Mesendoderm (in vitro differentiated cells): Measurements from ENCODE around the gene GABRB3.

ENCODE experiments used
- DNase-seq: peaks from one replicate; pipeline ENCODE4 v3.0.0; 2013
- H2AK5ac ChIP-seq: 2 replicates; pipeline ENCODE4 v1.6.1; 2013; ENCODE audit warnings: low read length, inconsistent platforms
- H2BK120ac ChIP-seq: 2 replicates; pipeline ENCODE4 v1.6.1; 2013; ENCODE audit warnings: low read depth, mild to moderate bottlenecking, low read length, moderate library complexity, mixed read lengths
- H2BK15ac ChIP-seq: replicated peaks from 2 replicates; pipeline ENCODE4 v1.6.1; 2013; ENCODE audit warnings: low read depth, mild to moderate bottlenecking, moderate library complexity
- H2BK5ac ChIP-seq: 2 replicates; pipeline ENCODE4 v1.6.1; 2013; ENCODE audit warnings: low read length, inconsistent platforms
- H3K18ac ChIP-seq: 2 replicates; pipeline ENCODE4 v1.6.1; 2013; ENCODE audit warnings: mild to moderate bottlenecking, low read length, mixed read lengths
- H3K23ac ChIP-seq: one replicate; pipeline ENCODE4 v1.6.1; 2013; ENCODE audit warnings: low read length
- H3K27ac ChIP-seq: 2 replicates; pipeline ENCODE4 v1.5.1; 2013; ENCODE audit warnings: low read depth, mild to moderate bottlenecking, inconsistent platforms, low read length, moderate library complexity
- H3K27me3 ChIP-seq: 2 replicates; pipeline ENCODE4 v1.6.1; 2013; ENCODE audit warnings: low read length, control low read depth, mild to moderate bottlenecking, inconsistent platforms; ENCODE audit not compliant: insufficient read depth, poor library complexity
- H3K36me3 ChIP-seq: 2 replicates; pipeline ENCODE4 v1.6.1; 2013; ENCODE audit warnings: low read length, inconsistent platforms; ENCODE audit not compliant: control insufficient read depth, insufficient read depth
- H3K4ac ChIP-seq: one replicate; pipeline ENCODE4 v1.6.1; 2013; ENCODE audit warnings: low read depth, mild to moderate bottlenecking, low read length, moderate library complexity
- H3K4me1 ChIP-seq: 2 replicates; pipeline ENCODE4 v1.6.1; 2013; ENCODE audit warnings: low read depth, low read length, inconsistent platforms; ENCODE audit not compliant: control insufficient read depth
- H3K4me2 ChIP-seq: 2 replicates; pipeline ENCODE4 v1.6.1; 2013; ENCODE audit warnings: low read length
- H3K4me3 ChIP-seq: 2 replicates; pipeline ENCODE4 v1.5.1; 2013; ENCODE audit warnings: mild to moderate bottlenecking, low read length
- H3K56ac ChIP-seq: one replicate; pipeline ENCODE4 v1.6.1; 2013; ENCODE audit warnings: low read length
- H3K79me1 ChIP-seq: 2 replicates; pipeline ENCODE4 v1.6.1; 2013; ENCODE audit warnings: low read length, inconsistent platforms
- H3K79me2 ChIP-seq: 2 replicates; pipeline ENCODE4 v1.6.1; 2013; ENCODE audit warnings: mild to moderate bottlenecking, low read length; ENCODE audit not compliant: control insufficient read depth, insufficient read depth
- H3K9ac ChIP-seq: 2 replicates; pipeline ENCODE4 v1.6.1; 2013; ENCODE audit warnings: low read length, inconsistent platforms
- H4K5ac ChIP-seq: one replicate; pipeline ENCODE4 v1.6.1; 2013; ENCODE audit warnings: low read length
- H4K8ac ChIP-seq: one replicate; pipeline ENCODE4 v1.6.1; 2013; ENCODE audit warnings: low read depth, mild to moderate bottlenecking, control low read depth, low read length, moderate library complexity
- WGBS: extraction: QIAGEN DNeasy Blood & Tissue Kit; methylation state at CpG from one replicate; pipeline ENCODE4 v1.1.7; 2013; ENCODE audit warnings: low lambda C conversion rate, missing lambda C conversion rate; ENCODE audit not compliant: insufficient coverage; ENCODE audit errors: extremely low coverage; 5-methylcytosine and 5-hydroxymethylcytosine counted together

GABRB3 gene

DNA sequence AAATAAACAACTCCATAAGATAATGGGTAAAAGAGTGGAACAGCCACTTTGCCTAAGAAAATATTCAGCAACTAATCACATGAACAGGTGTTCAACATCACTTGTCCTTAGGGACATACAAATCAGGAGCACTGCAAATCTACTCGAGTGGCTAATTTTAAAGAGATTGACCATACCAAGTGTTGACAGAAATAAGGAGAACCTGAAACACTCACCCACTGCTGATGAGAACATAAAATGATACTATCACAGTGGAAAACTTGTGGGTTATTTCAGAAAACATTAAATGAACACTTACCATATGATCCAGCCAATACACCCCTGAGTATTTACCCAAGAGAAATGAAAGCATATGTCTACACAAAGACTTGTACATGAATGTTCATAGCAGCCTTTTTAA is 70.5 kb downstream of the GABRB3 start:
- no peak overlapping the region for H4K5ac ChIP-seq
- H3K4me1 ChIP-seq = peaks cover 22% of the 10 kb centered on the region
- no peak overlapping the region for H2AK5ac ChIP-seq
- peaks cover 58% of the 10 kb centered on the region for H3K79me2 ChIP-seq
- no peaks in the 10 kb centered on the region for H3K36me3 ChIP-seq
- WGBS = no CpG with 5 or more reads among the region's 1 CpG
- H2BK120ac ChIP-seq = no peak overlapping the region
- no peak overlapping the region for H4K8ac ChIP-seq
- no peak overlapping the region for H3K18ac ChIP-seq
- H3K56ac ChIP-seq = no peak overlapping the region
- no peaks in the 10 kb centered on the region for H3K27me3 ChIP-seq
- H3K9ac ChIP-seq = no peak overlapping the region
- no peak overlapping the region for H3K23ac ChIP-seq
- no peak overlapping the region for H3K4ac ChIP-seq
- H2BK15ac ChIP-seq = no peak overlapping the region
- peaks cover 20% of the 10 kb centered on the region for H3K79me1 ChIP-seq
- no peak overlapping the region for H3K27ac ChIP-seq
- no peak overlapping the region for H3K4me3 ChIP-seq
- no peak overlapping the region for H3K4me2 ChIP-seq
- DNase-seq = no peak
- H2BK5ac ChIP-seq = no peak overlapping the region

DNA sequence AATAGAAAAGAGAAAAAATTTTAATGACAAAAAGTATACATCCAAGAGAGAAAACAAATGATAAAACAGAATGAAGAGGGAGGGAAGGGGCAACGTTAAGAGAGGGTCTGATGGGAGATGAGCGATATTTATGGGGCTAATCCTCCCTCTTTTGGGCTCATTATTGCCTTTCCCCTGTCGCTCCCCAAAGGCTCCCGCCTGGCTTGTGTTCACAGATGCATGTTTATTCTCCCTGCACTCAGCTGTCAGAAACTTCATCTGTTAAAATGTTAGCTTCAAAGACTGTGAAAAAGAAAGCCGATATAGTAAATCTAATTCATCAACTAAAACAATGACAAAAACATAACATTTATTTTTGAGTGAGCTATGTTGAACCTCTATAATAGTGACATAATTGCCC is 74.3 kb downstream of the GABRB3 start:
- no peak overlapping the region for H3K4ac ChIP-seq
- no peak overlapping the region for H2AK5ac ChIP-seq
- no peak overlapping the region for H4K8ac ChIP-seq
- no peak overlapping the region for H2BK5ac ChIP-seq
- peaks cover 37% of the 10 kb centered on the region for H3K79me2 ChIP-seq
- no peak overlapping the region for H3K27ac ChIP-seq
- H3K4me3 ChIP-seq = no peak overlapping the region
- no peak overlapping the region for H3K18ac ChIP-seq
- H2BK120ac ChIP-seq = no peak overlapping the region
- peaks cover 8% of the 10 kb centered on the region for H3K79me1 ChIP-seq
- H3K56ac ChIP-seq = no peak overlapping the region
- WGBS = no CpG with 5 or more reads among the region's 5 CpGs
- no peak for DNase-seq
- H3K36me3 ChIP-seq = no peaks in the 10 kb centered on the region
- H3K4me1 ChIP-seq = peaks cover 4% of the 10 kb centered on the region
- H3K23ac ChIP-seq = no peak overlapping the region
- no peak overlapping the region for H4K5ac ChIP-seq
- H3K9ac ChIP-seq = no peak overlapping the region
- H3K27me3 ChIP-seq = no peaks in the 10 kb centered on the region
- H2BK15ac ChIP-seq = no peak overlapping the region
- no peak overlapping the region for H3K4me2 ChIP-seq

DNA sequence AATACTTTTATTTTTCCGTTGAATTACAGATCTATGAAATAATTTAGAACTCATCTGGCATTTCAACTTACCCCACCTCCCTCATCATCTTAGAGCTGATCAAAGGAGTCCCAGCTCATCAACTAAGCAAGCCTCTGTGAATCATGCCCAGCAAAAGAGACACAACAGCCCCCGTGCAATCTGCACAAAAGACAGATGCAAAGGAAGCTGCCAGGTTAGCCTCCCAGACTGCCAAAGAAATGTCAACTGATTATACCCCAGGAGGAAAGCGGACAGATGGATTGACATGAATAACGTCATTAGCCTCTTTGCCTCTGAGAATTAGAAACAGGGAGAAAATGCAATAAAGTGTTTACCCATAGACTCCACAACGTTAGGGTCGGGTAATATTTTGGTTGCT is 75.0 kb downstream of the GABRB3 start:
- WGBS = no CpG with 5 or more reads among the region's 6 CpGs
- no peak overlapping the region for H3K4me3 ChIP-seq
- H3K27me3 ChIP-seq = no peaks in the 10 kb centered on the region
- no peak overlapping the region for H3K23ac ChIP-seq
- no peak overlapping the region for H3K9ac ChIP-seq
- H3K4me1 ChIP-seq = peaks cover 3% of the 10 kb centered on the region
- no peak overlapping the region for H2BK15ac ChIP-seq
- DNase-seq = no peak
- no peak overlapping the region for H4K8ac ChIP-seq
- H2BK120ac ChIP-seq = no peak overlapping the region
- H3K56ac ChIP-seq = no peak overlapping the region
- peaks cover 8% of the 10 kb centered on the region for H3K79me1 ChIP-seq
- no peak overlapping the region for H3K4ac ChIP-seq
- no peak overlapping the region for H3K27ac ChIP-seq
- peak overlapping the region; percentile 60 for H3K18ac ChIP-seq
- no peak overlapping the region for H2BK5ac ChIP-seq
- no peak overlapping the region for H4K5ac ChIP-seq
- H3K4me2 ChIP-seq = no peak overlapping the region
- H3K79me2 ChIP-seq = peaks cover 37% of the 10 kb centered on the region
- no peaks in the 10 kb centered on the region for H3K36me3 ChIP-seq
- no peak overlapping the region for H2AK5ac ChIP-seq

DNA sequence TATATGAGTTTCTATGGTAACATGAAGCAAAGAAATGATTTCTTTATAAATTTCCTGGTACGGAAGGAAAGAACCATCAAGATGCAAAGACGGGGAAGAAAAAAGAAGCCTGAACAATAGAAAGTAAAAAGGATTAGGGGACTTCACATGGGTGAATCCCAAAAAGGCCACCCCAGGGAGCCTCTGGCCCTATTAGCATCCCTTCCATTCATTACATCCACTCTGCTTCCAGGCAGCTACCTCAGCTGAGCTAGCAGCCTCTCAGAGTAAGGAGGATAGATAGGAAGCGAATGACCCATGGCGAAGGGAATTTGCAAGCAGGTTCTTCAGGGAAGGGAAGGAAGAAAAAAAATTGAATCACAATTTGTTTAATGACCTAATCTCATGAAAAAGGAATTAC is 81.6 kb downstream of the GABRB3 start:
- Histone ChIP-seq H3K56ac (no peak overlapping the region), H2AK5ac (no peak overlapping the region), H3K79me1 (peaks cover 11% of the 10 kb centered on the region), H2BK15ac (no peak overlapping the region), H3K4ac (no peak overlapping the region), H3K27me3 (no peaks in the 10 kb centered on the region), H4K5ac (no peak overlapping the region), H3K4me2 (no peak overlapping the region), H3K23ac (no peak overlapping the region), H3K79me2 (peaks cover 34% of the 10 kb centered on the region), H3K36me3 (no peaks in the 10 kb centered on the region), H3K4me3 (no peak overlapping the region), H2BK120ac (no peak overlapping the region), H3K9ac (no peak overlapping the region), H2BK5ac (no peak overlapping the region), H3K27ac (no peak overlapping the region), H3K18ac (no peak overlapping the region), H4K8ac (no peak overlapping the region), H3K4me1 (peaks cover 13% of the 10 kb centered on the region)
- DNase-seq = peak; percentile 81
- WGBS = no CpG with 5 or more reads among the region's 4 CpGs

DNA sequence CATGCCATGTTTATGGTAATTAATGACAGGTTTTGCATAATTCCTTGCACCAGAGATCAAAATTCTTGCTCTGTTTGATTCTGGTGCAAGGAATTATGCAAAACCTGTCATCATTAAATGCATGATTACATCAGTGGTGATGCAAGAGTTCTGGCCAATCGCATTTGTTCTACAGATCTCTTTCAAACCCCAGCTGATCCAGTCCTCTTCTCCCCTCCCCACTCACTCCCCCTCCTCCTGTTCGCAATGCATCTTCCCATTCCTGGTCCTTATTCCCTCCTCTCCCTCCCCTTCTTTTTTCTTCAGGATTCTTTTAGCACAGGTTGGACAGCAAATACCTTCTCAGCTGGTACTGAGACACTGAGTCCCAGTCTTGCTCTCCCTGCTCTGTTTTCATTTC is 82.1 kb downstream of the GABRB3 start:
- Histone ChIP-seq H3K4me1 (peaks cover 13% of the 10 kb centered on the region), H3K79me1 (peaks cover 11% of the 10 kb centered on the region), H3K36me3 (no peaks in the 10 kb centered on the region), H4K8ac (no peak overlapping the region), H3K27ac (no peak overlapping the region), H4K5ac (no peak overlapping the region), H3K4ac (no peak overlapping the region), H2BK5ac (no peak overlapping the region), H3K23ac (no peak overlapping the region), H3K4me2 (no peak overlapping the region), H2AK5ac (no peak overlapping the region), H2BK15ac (no peak overlapping the region), H3K4me3 (no peak overlapping the region), H3K79me2 (peaks cover 34% of the 10 kb centered on the region), H3K56ac (no peak overlapping the region), H2BK120ac (no peak overlapping the region), H3K9ac (no peak overlapping the region), H3K18ac (no peak overlapping the region), H3K27me3 (no peaks in the 10 kb centered on the region)
- peak; percentile 56 for DNase-seq
- WGBS = no CpG with 5 or more reads among the region's 2 CpGs

DNA sequence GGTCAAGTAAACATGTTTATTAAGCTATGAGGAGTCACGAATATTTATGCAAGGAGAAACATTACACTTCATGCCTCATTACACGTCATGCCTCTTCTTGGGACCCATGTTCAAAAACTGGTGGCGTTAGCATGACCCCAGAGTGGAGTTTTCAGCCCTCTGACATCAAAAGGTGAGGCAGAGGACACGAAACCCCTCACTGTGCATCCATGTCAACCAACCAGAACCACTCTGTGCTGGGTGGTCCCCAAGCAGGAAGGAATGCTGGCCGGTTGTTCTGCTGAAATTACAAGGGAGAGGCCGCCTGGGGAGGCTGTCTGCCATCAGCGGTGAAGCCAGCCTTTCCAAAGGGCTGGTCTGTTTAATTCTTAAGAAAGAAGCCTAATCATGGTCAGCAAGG is 83.4 kb downstream of the GABRB3 start:
- Histone ChIP-seq H3K18ac (no peak overlapping the region), H2AK5ac (no peak overlapping the region), H3K4me1 (peaks cover 13% of the 10 kb centered on the region), H2BK5ac (no peak overlapping the region), H3K4ac (no peak overlapping the region), H3K4me3 (no peak overlapping the region), H2BK15ac (no peak overlapping the region), H3K56ac (peak overlapping the region; percentile 27), H3K9ac (no peak overlapping the region), H4K5ac (no peak overlapping the region), H2BK120ac (no peak overlapping the region), H3K23ac (no peak overlapping the region), H3K79me2 (peaks cover 38% of the 10 kb centered on the region), H3K79me1 (peaks cover 11% of the 10 kb centered on the region), H4K8ac (no peak overlapping the region), H3K36me3 (no peaks in the 10 kb centered on the region), H3K27me3 (no peaks in the 10 kb centered on the region), H3K27ac (no peak overlapping the region), H3K4me2 (no peak overlapping the region)
- WGBS = no CpG with 5 or more reads among the region's 7 CpGs
- DNase-seq = no peak
